ENCODE results near the gene IL1A.
A peak's percentile ranks its signal among the peaks of the same experiment; 100 is the strongest.

IL1A gene

GRCh38 chr2:112811276-112811831 lies 27.1 kb upstream of the IL1A start:
- H3K4me3 ChIP-seq (ENCODE audit: low read depth, low read length), result no peak overlapping the region
- no peak for DNase-seq (ENCODE audit: low read depth, low spot score)
- TF ChIP-seq CTCF (IDR thresholded peaks at IDR 0.05; ENCODE audit: low read depth, low read length), result no peak
- in situ Hi-C loops (cut with HindIII; ENCODE audit: low sequenced_read_pairs), result no loop called here

GRCh38 chr2:112809112-112809511 lies 24.8 kb upstream of the IL1A start:
- H3K4me3 ChIP-seq (ENCODE audit: low read depth, low read length), result no peak overlapping the region
- in situ Hi-C loops (cut with HindIII; ENCODE audit: low sequenced_read_pairs), result no loop called here
- no peak for TF ChIP-seq CTCF (IDR thresholded peaks at IDR 0.05; ENCODE audit: low read depth, low read length)
- no peak for DNase-seq (ENCODE audit: low read depth, low spot score)

- H3K4me3 ChIP-seq (ENCODE audit: low read depth, low read length), result no peak overlapping the region
- in situ Hi-C loops (cut with HindIII; ENCODE audit: low sequenced_read_pairs), result no loop called here
- no peak for DNase-seq (ENCODE audit: low read depth, low spot score)
- TF ChIP-seq CTCF (IDR thresholded peaks at IDR 0.05; ENCODE audit: low read depth, low read length), result no peak
These were observed 23.0 kb upstream of the IL1A start for GRCh38 chr2:112807233-112807807.

GRCh38 chr2:112805542-112805941 lies 21.2 kb upstream of the IL1A start:
- in situ Hi-C loops (cut with HindIII; ENCODE audit: low sequenced_read_pairs), result no loop called here
- H3K4me3 ChIP-seq (ENCODE audit: low read depth, low read length), result no peak overlapping the region
- DNase-seq (ENCODE audit: low read depth, low spot score), result no peak
- TF ChIP-seq CTCF (IDR thresholded peaks at IDR 0.05; ENCODE audit: low read depth, low read length), result no peak

GRCh38 chr2:112803691-112804521 lies 19.6 kb upstream of the IL1A start:
- no peak for TF ChIP-seq CTCF (IDR thresholded peaks at IDR 0.05; ENCODE audit: low read depth, low read length)
- peak; percentile 84 for DNase-seq (ENCODE audit: low read depth, low spot score)
- no peak overlapping the region for H3K4me3 ChIP-seq (ENCODE audit: low read depth, low read length)
- in situ Hi-C loops (cut with HindIII; ENCODE audit: low sequenced_read_pairs), result no loop called here

GRCh38 chr2:112800881-112801583 lies 16.7 kb upstream of the IL1A start:
- DNase-seq (ENCODE audit: low read depth, low spot score), result no peak
- in situ Hi-C loops (cut with HindIII; ENCODE audit: low sequenced_read_pairs), result no loop called here
- no peak overlapping the region for H3K4me3 ChIP-seq (ENCODE audit: low read depth, low read length)
- TF ChIP-seq CTCF (IDR thresholded peaks at IDR 0.05; ENCODE audit: low read depth, low read length), result no peak

Data from astrocyte of the spinal cord (primary cell).